Cardiac fibroblast (primary cell): Measurements from ENCODE around the gene LRRC14B.

Experiments
- DNase-seq, 2 donors: peaks; one replicate each; pipeline versions ENCODE4 v3.0.0 to v3.0.0-alpha.2; 2010; ENCODE audit warnings: low read depth in 2 of 2
- H3K4me3 ChIP-seq, 2 donors: replicated peaks in 1 of 2; 1 replicate in 1 of 2; 2 replicates in 1 of 2; pipeline ENCODE4 v1.5.1; 2011; ENCODE audit warnings: low read depth in 2 of 2, low read length in 2 of 2, mild to moderate bottlenecking in 2 of 2, moderate library complexity in 1 of 2
- CTCF ChIP-seq: IDR thresholded peaks from one replicate; pipeline ENCODE4 v1.5.1; 2011; ENCODE audit warnings: low read depth, mild to moderate bottlenecking, low read length, inconsistent platforms

Gene LRRC14B

GRCh38 chr5:191949-192690 lies 825 bp downstream of the LRRC14B start:
- H3K4me3 ChIP-seq = no peak overlapping the region
- no peak for DNase-seq
- TF ChIP-seq CTCF = no peak

GRCh38 chr5:192691-192969 lies 1.3 kb downstream of the LRRC14B start:
- DNase-seq = no peak
- no peak overlapping the region for H3K4me3 ChIP-seq
- TF ChIP-seq CTCF = no peak

GRCh38 chr5:192970-193831 lies 1.9 kb downstream of the LRRC14B start:
- no peak for DNase-seq
- no peak overlapping the region for H3K4me3 ChIP-seq
- TF ChIP-seq CTCF = no peak

GRCh38 chr5:194102-194501 lies 2.8 kb downstream of the LRRC14B start:
- H3K4me3 ChIP-seq = no peak overlapping the region
- DNase-seq = no peak
- TF ChIP-seq CTCF = no peak

GRCh38 chr5:194603-195209 lies 3.4 kb downstream of the LRRC14B start:
- H3K4me3 ChIP-seq = no peak overlapping the region
- no peak for TF ChIP-seq CTCF
- no peak for DNase-seq

- DNase-seq = no peak
- TF ChIP-seq CTCF = no peak
- H3K4me3 ChIP-seq = no peak overlapping the region
Observed at GRCh38 chr5:195401-196160, 4.3 kb downstream of the LRRC14B start.
